Right lobe of liver (tissue), 4 donors: ENCODE measurements around the gene HOMER3.

Source experiments
- POLR2A ChIP-seq: fragments of 450-650 bp; IDR thresholded peaks from one replicate; pipeline ENCODE4 v1.6.1; 2017; ENCODE audit warnings: antibody characterized with exemption, mild to moderate bottlenecking
- TF ChIP-seq, protein P1 (sequence below), 4 donors: fragments of 200-600 bp in 3 of 4; fragments of 450-650 bp in 1 of 4; IDR thresholded peaks; one replicate each; pipeline versions ENCODE4 v1.5.1 to v1.8.0; 2016 to 2022; ENCODE audit warnings: antibody characterized with exemption in 4 of 4, mild to moderate bottlenecking in 2 of 4
- donor health status: DM: no; HTN: no; CAD: no.
- donor health status: DM: no; HTN: no; CAD: no.
- donor health status: DM: no; HTN: yes; CAD: no.

DNA sequence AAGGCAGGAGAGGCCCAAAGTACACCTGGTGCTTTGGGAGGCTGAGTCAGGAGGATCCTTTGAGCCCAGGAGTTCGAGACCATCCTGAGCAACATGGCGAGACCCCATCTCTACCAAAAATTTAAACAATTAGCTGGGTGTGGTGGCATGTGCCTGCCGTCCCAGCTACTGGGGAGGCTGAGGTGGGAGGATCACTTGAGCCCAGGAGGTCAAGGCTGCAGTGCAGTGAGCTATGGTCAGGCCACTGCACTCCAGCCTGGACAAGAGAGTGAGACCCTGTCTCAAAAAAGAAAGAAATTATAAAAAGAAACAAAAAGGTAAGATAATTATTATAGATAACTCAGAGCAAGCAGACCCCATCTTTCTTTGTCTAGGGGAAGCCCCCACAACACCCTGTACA, 1.9 kb downstream of the HOMER3 start:
- TF ChIP-seq, protein P1, sequence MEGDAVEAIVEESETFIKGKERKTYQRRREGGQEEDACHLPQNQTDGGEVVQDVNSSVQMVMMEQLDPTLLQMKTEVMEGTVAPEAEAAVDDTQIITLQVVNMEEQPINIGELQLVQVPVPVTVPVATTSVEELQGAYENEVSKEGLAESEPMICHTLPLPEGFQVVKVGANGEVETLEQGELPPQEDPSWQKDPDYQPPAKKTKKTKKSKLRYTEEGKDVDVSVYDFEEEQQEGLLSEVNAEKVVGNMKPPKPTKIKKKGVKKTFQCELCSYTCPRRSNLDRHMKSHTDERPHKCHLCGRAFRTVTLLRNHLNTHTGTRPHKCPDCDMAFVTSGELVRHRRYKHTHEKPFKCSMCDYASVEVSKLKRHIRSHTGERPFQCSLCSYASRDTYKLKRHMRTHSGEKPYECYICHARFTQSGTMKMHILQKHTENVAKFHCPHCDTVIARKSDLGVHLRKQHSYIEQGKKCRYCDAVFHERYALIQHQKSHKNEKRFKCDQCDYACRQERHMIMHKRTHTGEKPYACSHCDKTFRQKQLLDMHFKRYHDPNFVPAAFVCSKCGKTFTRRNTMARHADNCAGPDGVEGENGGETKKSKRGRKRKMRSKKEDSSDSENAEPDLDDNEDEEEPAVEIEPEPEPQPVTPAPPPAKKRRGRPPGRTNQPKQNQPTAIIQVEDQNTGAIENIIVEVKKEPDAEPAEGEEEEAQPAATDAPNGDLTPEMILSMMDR (IDR thresholded peaks at IDR 0.05) = no peak
- no peak for TF ChIP-seq POLR2A
